GM23338 (cell line): ENCODE data around the gene PHF20. TPM values are rescaled to one million over a fixed set of nuclear protein-coding genes. Genes with fewer than 3 reads are reported as not detected.

ENCODE experiments used
- ATAC-seq: fragments of 200-7000 bp; cut with Tn5 transposase; 3 replicates; pipeline ENCODE4 v1.9.1; 2020
- DNase-seq: peaks from one replicate; pipeline ENCODE4 v3.0.0-alpha.2; 2015; ENCODE audit warnings: low spot score
- H2AFZ ChIP-seq: fragments of 200-600 bp; sonication (generic); 2 replicates; pipeline ENCODE4 v1.8.0; 2016; ENCODE audit warnings: antibody characterized with exemption, mild to moderate bottlenecking, moderate library complexity
- H3F3A ChIP-seq: fragments of 200-600 bp; sonication (generic); replicated peaks from 2 replicates; pipeline ENCODE4 v1.8.0; 2017; ENCODE audit warnings: antibody characterized with exemption, mixed run types, low read depth
- H3K27ac ChIP-seq: fragments of 200-600 bp; sonication (generic); 2 replicates; pipeline ENCODE4 v1.6.1; 2016; ENCODE audit warnings: low read depth
- H3K27me3 ChIP-seq: fragments of 200-600 bp; sonication (generic); 2 replicates; pipeline ENCODE4 v1.8.0; 2016; ENCODE audit warnings: mild to moderate bottlenecking, mixed run types, moderate library complexity; ENCODE audit not compliant: insufficient read depth
- H3K36me3 ChIP-seq: fragments of 200-600 bp; sonication (generic); 2 replicates; pipeline ENCODE4 v1.8.0; 2016; ENCODE audit warnings: mild to moderate bottlenecking; ENCODE audit not compliant: insufficient read depth
- H3K4me1 ChIP-seq: fragments of 200-600 bp; sonication (generic); 2 replicates; pipeline ENCODE4 v1.8.0; 2016; ENCODE audit warnings: mild to moderate bottlenecking, moderate library complexity; ENCODE audit not compliant: insufficient read depth
- H3K4me2 ChIP-seq: fragments of 200-600 bp; sonication (generic); 2 replicates; pipeline ENCODE4 v1.7.1; 2017; ENCODE audit warnings: mixed run types
- H3K4me3 ChIP-seq: fragments of 200-600 bp; sonication (generic); 2 replicates; pipeline ENCODE4 v1.6.1; 2016; ENCODE audit warnings: mixed run types
- H3K79me2 ChIP-seq: fragments of 200-600 bp; sonication (generic); replicated peaks from 2 replicates; pipeline ENCODE4 v1.8.0; 2017; ENCODE audit warnings: mild to moderate bottlenecking; ENCODE audit not compliant: insufficient read depth
- H3K9me2 ChIP-seq: fragments of 200-600 bp; sonication (generic); 2 replicates; pipeline ENCODE4 v1.8.0; 2017; ENCODE audit not compliant: insufficient read depth
- H4K20me1 ChIP-seq: fragments of 200-600 bp; sonication (generic); replicated peaks from 2 replicates; pipeline ENCODE4 v1.8.0; 2017; ENCODE audit warnings: mild to moderate bottlenecking; ENCODE audit not compliant: insufficient read depth
- H3K27ac Mint-ChIP-seq: 2 replicates; pipeline ENCODE4 v1.8.0; 2020; ENCODE audit warnings: inconsistent platforms, mild to moderate bottlenecking, moderate library complexity, mixed read lengths
- H3K27me3 Mint-ChIP-seq: 3 replicates; pipeline ENCODE4 v1.8.0; 2022; ENCODE audit warnings: low read depth, mild to moderate bottlenecking, moderate library complexity, mixed read lengths, inconsistent platforms; ENCODE audit not compliant: insufficient read depth, poor library complexity
- H3K36me3 Mint-ChIP-seq: 3 replicates; pipeline ENCODE4 v1.8.0; 2021; ENCODE audit warnings: low read depth, mild to moderate bottlenecking, inconsistent platforms, moderate library complexity, mixed read lengths
- H3K4me1 Mint-ChIP-seq: 3 replicates; pipeline ENCODE4 v1.8.0; 2020; ENCODE audit warnings: mild to moderate bottlenecking, inconsistent platforms, mixed read lengths
- H3K4me3 Mint-ChIP-seq: 3 replicates; pipeline ENCODE4 v1.8.0; 2021; ENCODE audit warnings: moderate library complexity, mild to moderate bottlenecking, inconsistent platforms, mixed read lengths
- H3K9me3 Mint-ChIP-seq: 3 replicates; pipeline ENCODE4 v1.8.0; 2020; ENCODE audit warnings: moderate library complexity, mild to moderate bottlenecking, inconsistent platforms, mixed read lengths
- CREB1 ChIP-seq: fragments of 250-450 bp; sonication (Bioruptor Pico); IDR thresholded peaks from 2 replicates; pipeline ENCODE4 v1.5.0; 2020; ENCODE audit warnings: low read depth, mild to moderate bottlenecking, moderate library complexity
- EZH2 ChIP-seq: fragments of 200-600 bp; sonication (generic); IDR thresholded peaks from one replicate; pipeline ENCODE4 v1.8.0; 2017; ENCODE audit warnings: antibody characterized with exemption, mild to moderate bottlenecking, low read depth; ENCODE audit not compliant: unreplicated experiment
- EZH2phosphoT487 ChIP-seq: fragments of 200-600 bp; sonication (generic); IDR thresholded peaks from one replicate; pipeline ENCODE4 v1.8.1; 2018; ENCODE audit warnings: antibody characterized with exemption; ENCODE audit not compliant: unreplicated experiment
- JUNB ChIP-seq: IDR thresholded peaks from one replicate; pipeline ENCODE4 v1.6.1; 2016; ENCODE audit warnings: antibody characterized with exemption; ENCODE audit not compliant: unreplicated experiment
- NANOG ChIP-seq: IDR thresholded peaks from 2 replicates; pipeline ENCODE4 v1.6.1; 2016; ENCODE audit warnings: antibody characterized with exemption, borderline replicate concordance
- POLR2AphosphoS5 ChIP-seq: IDR thresholded peaks from 2 replicates; pipeline ENCODE4 v1.6.1; 2016; ENCODE audit warnings: antibody characterized with exemption, low read depth
- STAT1 ChIP-seq: IDR thresholded peaks from one replicate; pipeline ENCODE4 v1.6.1; 2016; ENCODE audit warnings: antibody characterized with exemption; ENCODE audit not compliant: unreplicated experiment
- ZNF114 ChIP-seq: fragments of 250-450 bp; sonication (Bioruptor Pico); IDR thresholded peaks from 2 replicates; pipeline ENCODE4 v1.5.0; 2020; ENCODE audit warnings: mild to moderate bottlenecking, moderate library complexity
- ZNF331 ChIP-seq: fragments of 250-450 bp; sonication (Bioruptor Pico); IDR thresholded peaks from 2 replicates; pipeline ENCODE4 v1.5.0; 2020; ENCODE audit warnings: low read depth, mild to moderate bottlenecking, moderate library complexity
- polyA plus RNA-seq: library from polyadenylated mRNA; unstranded; fragments of >200 nt; fragmentation: Nextera tagmentation; extraction: Ambion mirVana; gene quantifications from 2 replicates; pipeline ENCODE4 v1.2.1, GENCODE V29; 2016
- total RNA-seq: library from RNA; depleted of rRNA; stranded (reverse); fragments of >200 nt; shearing (Covaris generic); gene quantifications from 2 replicates; pipeline ENCODE4 v1.2.3, GENCODE V29; 2014
- TF ChIP-seq, protein P1 (sequence below), 2 experiments: fragments of 200-600 bp in 1 of 2; sonication (generic) in 1 of 2; conservative IDR thresholded peaks; 2 replicates each; pipeline versions ENCODE4 v1.5.1 to v1.6.1; 2016 to 2017; ENCODE audit warnings: antibody characterized with exemption in 2 of 2, low read depth in 2 of 2, mild to moderate bottlenecking in 2 of 2, moderate library complexity in 1 of 2
- TF ChIP-seq, protein P2 (sequence below): IDR thresholded peaks from one replicate; pipeline ENCODE4 v1.6.1; 2018; ENCODE audit warnings: antibody characterized with exemption; ENCODE audit not compliant: unreplicated experiment
- TF ChIP-seq, protein P3 (sequence below): fragments of 250-450 bp; sonication (Bioruptor Pico); IDR thresholded peaks from 2 replicates; pipeline ENCODE4 v1.5.0; 2020; ENCODE audit warnings: mild to moderate bottlenecking, moderate library complexity
- TF ChIP-seq, protein P4 (sequence below): IDR thresholded peaks from 2 replicates; pipeline ENCODE4 v1.6.1; 2016; ENCODE audit warnings: antibody characterized with exemption

The PHF20 gene
- total and polyA plus RNA-seq, 2 experiments from 2014 or later = 71.8 to 103 TPM

DNA sequence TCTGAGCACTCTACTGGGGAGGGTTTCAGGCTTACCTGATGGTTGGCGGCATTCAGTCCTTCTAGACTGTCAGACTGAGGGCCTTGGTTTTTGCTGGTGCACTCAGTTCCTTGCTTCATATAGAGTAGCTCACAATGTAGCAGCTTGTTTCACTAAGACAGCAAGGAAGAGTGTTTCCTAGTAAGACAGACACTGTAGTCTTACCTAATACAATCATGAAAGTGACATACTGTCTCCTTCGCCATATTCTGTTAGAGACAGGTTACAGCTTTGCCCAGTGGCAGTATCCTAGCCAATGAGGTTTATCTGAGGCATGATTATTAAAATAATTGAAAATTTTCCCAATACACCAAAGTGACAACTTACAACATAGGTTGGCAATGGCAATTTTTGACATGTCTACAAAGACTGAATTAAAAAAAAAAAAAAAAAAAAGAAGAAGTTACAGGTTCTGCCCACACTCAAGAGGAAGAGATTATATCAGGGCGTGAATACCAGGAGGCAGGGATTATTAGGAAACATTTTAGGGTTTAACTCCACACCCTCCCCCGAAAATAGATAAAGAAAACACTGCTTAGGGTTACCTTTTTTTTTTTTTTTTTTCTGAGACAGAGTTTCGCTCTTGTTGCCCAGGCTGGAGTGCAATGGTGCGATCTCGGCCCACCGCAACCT is 115.7 kb downstream of the PHF20 start:
- H3K4me3 ChIP-seq = no peak overlapping the region
- H4K20me1 ChIP-seq = no peaks in the 10 kb centered on the region; the same call in 1 of the 2 replicates
- H3K9me3 Mint-ChIP-seq = no peaks in the 10 kb centered on the region
- ATAC-seq (no peak), DNase-seq (no peak)
- H3K4me2 ChIP-seq = no peak overlapping the region
- no peaks in the 10 kb centered on the region; the same call in 1 of the 2 replicates for H3K79me2 ChIP-seq
- no peak overlapping the region for H2AFZ ChIP-seq
- no peaks in the 10 kb centered on the region for H3K27me3 ChIP-seq
- peaks cover 2% of the 10 kb centered on the region for H3K27me3 Mint-ChIP-seq
- no peaks in the 10 kb centered on the region for H3K4me1 ChIP-seq
- no peaks in the 10 kb centered on the region for H3K9me2 ChIP-seq
- H3K27ac Mint-ChIP-seq = no peak overlapping the region
- TF ChIP-seq NANOG (no peak), EZH2 (no peak), ZNF331 (CRISPR knock-in tag) (no peak), STAT1 (no peak), JUNB (no peak), EZH2phosphoT487 (no peak), ZNF114 (CRISPR knock-in tag) (no peak), POLR2AphosphoS5 (no peak), CREB1 (CRISPR knock-in tag) (no peak)
- TF ChIP-seq, protein P1, sequence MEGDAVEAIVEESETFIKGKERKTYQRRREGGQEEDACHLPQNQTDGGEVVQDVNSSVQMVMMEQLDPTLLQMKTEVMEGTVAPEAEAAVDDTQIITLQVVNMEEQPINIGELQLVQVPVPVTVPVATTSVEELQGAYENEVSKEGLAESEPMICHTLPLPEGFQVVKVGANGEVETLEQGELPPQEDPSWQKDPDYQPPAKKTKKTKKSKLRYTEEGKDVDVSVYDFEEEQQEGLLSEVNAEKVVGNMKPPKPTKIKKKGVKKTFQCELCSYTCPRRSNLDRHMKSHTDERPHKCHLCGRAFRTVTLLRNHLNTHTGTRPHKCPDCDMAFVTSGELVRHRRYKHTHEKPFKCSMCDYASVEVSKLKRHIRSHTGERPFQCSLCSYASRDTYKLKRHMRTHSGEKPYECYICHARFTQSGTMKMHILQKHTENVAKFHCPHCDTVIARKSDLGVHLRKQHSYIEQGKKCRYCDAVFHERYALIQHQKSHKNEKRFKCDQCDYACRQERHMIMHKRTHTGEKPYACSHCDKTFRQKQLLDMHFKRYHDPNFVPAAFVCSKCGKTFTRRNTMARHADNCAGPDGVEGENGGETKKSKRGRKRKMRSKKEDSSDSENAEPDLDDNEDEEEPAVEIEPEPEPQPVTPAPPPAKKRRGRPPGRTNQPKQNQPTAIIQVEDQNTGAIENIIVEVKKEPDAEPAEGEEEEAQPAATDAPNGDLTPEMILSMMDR (conservative IDR thresholded peaks at IDR 0.05; ENCODE audit: low read depth in 2 of 2) = no peak
- TF ChIP-seq, protein P2, sequence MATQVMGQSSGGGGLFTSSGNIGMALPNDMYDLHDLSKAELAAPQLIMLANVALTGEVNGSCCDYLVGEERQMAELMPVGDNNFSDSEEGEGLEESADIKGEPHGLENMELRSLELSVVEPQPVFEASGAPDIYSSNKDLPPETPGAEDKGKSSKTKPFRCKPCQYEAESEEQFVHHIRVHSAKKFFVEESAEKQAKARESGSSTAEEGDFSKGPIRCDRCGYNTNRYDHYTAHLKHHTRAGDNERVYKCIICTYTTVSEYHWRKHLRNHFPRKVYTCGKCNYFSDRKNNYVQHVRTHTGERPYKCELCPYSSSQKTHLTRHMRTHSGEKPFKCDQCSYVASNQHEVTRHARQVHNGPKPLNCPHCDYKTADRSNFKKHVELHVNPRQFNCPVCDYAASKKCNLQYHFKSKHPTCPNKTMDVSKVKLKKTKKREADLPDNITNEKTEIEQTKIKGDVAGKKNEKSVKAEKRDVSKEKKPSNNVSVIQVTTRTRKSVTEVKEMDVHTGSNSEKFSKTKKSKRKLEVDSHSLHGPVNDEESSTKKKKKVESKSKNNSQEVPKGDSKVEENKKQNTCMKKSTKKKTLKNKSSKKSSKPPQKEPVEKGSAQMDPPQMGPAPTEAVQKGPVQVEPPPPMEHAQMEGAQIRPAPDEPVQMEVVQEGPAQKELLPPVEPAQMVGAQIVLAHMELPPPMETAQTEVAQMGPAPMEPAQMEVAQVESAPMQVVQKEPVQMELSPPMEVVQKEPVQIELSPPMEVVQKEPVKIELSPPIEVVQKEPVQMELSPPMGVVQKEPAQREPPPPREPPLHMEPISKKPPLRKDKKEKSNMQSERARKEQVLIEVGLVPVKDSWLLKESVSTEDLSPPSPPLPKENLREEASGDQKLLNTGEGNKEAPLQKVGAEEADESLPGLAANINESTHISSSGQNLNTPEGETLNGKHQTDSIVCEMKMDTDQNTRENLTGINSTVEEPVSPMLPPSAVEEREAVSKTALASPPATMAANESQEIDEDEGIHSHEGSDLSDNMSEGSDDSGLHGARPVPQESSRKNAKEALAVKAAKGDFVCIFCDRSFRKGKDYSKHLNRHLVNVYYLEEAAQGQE = no peak
- TF ChIP-seq, protein P3, sequence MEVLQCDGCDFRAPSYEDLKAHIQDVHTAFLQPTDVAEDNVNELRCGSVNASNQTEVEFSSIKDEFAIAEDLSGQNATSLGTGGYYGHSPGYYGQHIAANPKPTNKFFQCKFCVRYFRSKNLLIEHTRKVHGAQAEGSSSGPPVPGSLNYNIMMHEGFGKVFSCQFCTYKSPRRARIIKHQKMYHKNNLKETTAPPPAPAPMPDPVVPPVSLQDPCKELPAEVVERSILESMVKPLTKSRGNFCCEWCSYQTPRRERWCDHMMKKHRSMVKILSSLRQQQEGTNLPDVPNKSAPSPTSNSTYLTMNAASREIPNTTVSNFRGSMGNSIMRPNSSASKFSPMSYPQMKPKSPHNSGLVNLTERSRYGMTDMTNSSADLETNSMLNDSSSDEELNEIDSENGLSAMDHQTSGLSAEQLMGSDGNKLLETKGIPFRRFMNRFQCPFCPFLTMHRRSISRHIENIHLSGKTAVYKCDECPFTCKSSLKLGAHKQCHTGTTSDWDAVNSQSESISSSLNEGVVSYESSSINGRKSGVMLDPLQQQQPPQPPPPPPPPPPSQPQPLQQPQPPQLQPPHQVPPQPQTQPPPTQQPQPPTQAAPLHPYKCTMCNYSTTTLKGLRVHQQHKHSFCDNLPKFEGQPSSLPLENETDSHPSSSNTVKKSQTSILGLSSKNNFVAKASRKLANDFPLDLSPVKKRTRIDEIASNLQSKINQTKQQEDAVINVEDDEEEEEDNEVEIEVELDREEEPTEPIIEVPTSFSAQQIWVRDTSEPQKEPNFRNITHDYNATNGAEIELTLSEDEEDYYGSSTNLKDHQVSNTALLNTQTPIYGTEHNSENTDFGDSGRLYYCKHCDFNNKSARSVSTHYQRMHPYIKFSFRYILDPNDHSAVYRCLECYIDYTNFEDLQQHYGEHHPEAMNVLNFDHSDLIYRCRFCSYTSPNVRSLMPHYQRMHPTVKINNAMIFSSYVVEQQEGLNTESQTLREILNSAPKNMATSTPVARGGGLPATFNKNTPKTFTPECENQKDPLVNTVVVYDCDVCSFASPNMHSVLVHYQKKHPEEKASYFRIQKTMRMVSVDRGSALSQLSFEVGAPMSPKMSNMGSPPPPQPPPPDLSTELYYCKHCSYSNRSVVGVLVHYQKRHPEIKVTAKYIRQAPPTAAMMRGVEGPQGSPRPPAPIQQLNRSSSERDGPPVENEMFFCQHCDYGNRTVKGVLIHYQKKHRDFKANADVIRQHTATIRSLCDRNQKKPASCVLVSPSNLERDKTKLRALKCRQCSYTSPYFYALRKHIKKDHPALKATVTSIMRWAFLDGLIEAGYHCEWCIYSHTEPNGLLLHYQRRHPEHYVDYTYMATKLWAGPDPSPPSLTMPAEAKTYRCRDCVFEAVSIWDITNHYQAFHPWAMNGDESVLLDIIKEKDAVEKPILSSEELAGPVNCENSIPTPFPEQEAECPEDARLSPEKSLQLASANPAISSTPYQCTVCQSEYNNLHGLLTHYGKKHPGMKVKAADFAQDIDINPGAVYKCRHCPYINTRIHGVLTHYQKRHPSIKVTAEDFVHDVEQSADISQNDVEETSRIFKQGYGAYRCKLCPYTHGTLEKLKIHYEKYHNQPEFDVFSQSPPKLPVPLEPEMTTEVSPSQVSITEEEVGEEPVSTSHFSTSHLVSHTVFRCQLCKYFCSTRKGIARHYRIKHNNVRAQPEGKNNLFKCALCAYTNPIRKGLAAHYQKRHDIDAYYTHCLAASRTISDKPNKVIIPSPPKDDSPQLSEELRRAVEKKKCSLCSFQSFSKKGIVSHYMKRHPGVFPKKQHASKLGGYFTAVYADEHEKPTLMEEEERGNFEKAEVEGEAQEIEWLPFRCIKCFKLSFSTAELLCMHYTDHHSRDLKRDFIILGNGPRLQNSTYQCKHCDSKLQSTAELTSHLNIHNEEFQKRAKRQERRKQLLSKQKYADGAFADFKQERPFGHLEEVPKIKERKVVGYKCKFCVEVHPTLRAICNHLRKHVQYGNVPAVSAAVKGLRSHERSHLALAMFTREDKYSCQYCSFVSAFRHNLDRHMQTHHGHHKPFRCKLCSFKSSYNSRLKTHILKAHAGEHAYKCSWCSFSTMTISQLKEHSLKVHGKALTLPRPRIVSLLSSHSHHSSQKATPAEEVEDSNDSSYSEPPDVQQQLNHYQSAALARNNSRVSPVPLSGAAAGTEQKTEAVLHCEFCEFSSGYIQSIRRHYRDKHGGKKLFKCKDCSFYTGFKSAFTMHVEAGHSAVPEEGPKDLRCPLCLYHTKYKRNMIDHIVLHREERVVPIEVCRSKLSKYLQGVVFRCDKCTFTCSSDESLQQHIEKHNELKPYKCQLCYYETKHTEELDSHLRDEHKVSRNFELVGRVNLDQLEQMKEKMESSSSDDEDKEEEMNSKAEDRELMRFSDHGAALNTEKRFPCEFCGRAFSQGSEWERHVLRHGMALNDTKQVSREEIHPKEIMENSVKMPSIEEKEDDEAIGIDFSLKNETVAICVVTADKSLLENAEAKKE (CRISPR knock-in tag) = no peak
- TF ChIP-seq, protein P4, sequence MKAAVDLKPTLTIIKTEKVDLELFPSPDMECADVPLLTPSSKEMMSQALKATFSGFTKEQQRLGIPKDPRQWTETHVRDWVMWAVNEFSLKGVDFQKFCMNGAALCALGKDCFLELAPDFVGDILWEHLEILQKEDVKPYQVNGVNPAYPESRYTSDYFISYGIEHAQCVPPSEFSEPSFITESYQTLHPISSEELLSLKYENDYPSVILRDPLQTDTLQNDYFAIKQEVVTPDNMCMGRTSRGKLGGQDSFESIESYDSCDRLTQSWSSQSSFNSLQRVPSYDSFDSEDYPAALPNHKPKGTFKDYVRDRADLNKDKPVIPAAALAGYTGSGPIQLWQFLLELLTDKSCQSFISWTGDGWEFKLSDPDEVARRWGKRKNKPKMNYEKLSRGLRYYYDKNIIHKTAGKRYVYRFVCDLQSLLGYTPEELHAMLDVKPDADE = no peak
- no peak overlapping the region for H3K4me3 Mint-ChIP-seq
- H3F3A ChIP-seq = peaks cover 6% of the 10 kb centered on the region
- peaks cover 5% of the 10 kb centered on the region; the same call in 1 of the 3 replicates for H3K36me3 Mint-ChIP-seq
- H3K4me1 Mint-ChIP-seq = peaks cover 4% of the 10 kb centered on the region
- no peaks in the 10 kb centered on the region; the same call in 1 of the 2 replicates for H3K36me3 ChIP-seq
- no peak overlapping the region for H3K27ac ChIP-seq
